Activated CD8-positive, alpha-beta T cell treated with anti-CD3 and anti-CD28 coated beads, Interleukin-2, amount 10 ng/mL, durations not matched to agents 7 days and 5 days (primary cell): ENCODE data around the gene PSMD4. TPM values are rescaled to one million over a fixed set of nuclear protein-coding genes. Genes with fewer than 3 reads are reported as not detected.
"Not testable (repeated sequence)": the region's sequence is repeated elsewhere in the genome, so short reads cannot be mapped to it uniquely, and the experiment has no call there.

Experiments used
- ATAC-seq: fragments of 150-1000 bp; cut with Tn5 transposase; one replicate; pipeline ENCODE4 v1.10.0; 2021; ENCODE audit warnings: moderate library complexity
- CTCF ChIA-PET: fragments of 350-600 bp; sonication (Branson Sonifier 250); formaldehyde crosslinking; loops from one replicate; lab custom pipeline; 2021; ENCODE audit warnings: antibody characterized with exemption; lab: Charles Lee
- POLR2A ChIA-PET: fragments of 350-600 bp; sonication (Branson Sonifier 250); formaldehyde crosslinking; loops from one replicate; lab custom pipeline; 2021; ENCODE audit warnings: antibody characterized with exemption; lab: Charles Lee
- DNase-seq: peaks from one replicate; pipeline ENCODE4 v3.0.0-alpha.2; 2020
- H3K27ac Mint-ChIP-seq: one replicate; pipeline ENCODE4 v1.8.0; 2021; ENCODE audit warnings: mild to moderate bottlenecking, mixed read lengths
- H3K27me3 Mint-ChIP-seq: one replicate; pipeline ENCODE4 v1.8.0; 2021; ENCODE audit warnings: low read depth, mixed read lengths
- H3K36me3 Mint-ChIP-seq: one replicate; pipeline ENCODE4 v1.8.0; 2021; ENCODE audit warnings: low read depth, mixed read lengths
- H3K4me1 Mint-ChIP-seq: one replicate; pipeline ENCODE4 v1.8.0; 2021; ENCODE audit warnings: low read depth, mixed read lengths
- H3K4me3 Mint-ChIP-seq: one replicate; pipeline ENCODE4 v1.8.0; 2021; ENCODE audit warnings: mild to moderate bottlenecking, mixed read lengths
- H3K9me3 Mint-ChIP-seq: one replicate; pipeline ENCODE4 v1.8.0; 2022; ENCODE audit warnings: mixed read lengths; ENCODE audit not compliant: insufficient read depth
- total RNA-seq, 2 experiments: library from RNA; stranded (reverse); gene quantifications; one replicate each; pipeline ENCODE4 v1.2.3, GENCODE V29; 2021

PSMD4 gene
- total RNA-seq, result 100 to 1,000 TPM; 194 to 210 TPM

DNA sequence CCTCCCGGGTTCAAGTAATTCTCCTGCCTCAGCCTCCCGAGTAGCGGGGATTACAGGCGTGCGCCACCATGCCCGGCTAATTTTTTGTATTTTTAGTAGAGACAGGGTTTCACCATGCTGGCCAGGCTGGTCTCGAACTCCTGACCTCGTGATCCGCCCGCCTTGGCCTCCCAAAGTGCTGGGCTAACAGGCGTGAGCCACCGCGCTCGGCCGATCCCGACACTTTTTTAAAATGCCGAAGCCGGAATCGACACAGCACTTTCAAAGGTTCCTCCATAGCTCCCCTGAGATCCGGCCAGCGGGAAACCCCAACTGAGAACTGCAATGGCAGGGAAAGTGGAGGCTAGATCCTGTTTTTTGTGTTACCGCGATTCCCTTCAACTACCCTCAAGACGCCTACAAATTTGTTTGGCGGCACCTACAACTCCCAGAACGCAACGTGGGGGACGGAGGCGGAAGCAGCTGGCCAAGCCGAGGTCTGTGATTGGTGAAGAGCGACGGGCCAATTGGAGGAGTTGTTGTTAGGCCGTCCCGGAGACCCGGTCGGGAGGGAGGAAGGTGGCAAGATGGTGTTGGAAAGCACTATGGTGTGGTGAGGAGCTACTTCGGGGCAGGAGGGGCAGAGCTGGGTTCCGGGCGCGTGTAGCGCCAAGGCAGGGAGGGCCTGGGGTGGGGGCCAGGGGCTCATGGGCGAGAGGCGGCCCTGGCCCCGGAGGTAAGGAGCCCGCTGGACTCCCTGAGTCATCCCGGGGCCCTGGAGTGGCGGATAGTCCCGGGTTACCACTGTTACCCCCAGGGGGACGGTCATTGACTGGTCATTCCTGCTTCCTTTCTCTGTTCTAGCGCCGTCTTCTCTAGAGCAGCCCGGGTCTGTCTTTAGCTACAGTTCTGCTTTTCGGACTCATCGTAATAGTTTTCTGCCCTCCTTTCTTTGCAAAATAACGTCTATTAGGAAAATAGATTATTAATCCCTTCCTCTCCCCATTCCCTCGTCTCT is at the start of gene PSMD4:
TSS of gene PSMD4 (plus strand) at position 518 of the 997 bp plus-strand sequence. CDS start at position 567, 49 bp downstream.
- peak; percentile 97 for ATAC-seq

DNA sequence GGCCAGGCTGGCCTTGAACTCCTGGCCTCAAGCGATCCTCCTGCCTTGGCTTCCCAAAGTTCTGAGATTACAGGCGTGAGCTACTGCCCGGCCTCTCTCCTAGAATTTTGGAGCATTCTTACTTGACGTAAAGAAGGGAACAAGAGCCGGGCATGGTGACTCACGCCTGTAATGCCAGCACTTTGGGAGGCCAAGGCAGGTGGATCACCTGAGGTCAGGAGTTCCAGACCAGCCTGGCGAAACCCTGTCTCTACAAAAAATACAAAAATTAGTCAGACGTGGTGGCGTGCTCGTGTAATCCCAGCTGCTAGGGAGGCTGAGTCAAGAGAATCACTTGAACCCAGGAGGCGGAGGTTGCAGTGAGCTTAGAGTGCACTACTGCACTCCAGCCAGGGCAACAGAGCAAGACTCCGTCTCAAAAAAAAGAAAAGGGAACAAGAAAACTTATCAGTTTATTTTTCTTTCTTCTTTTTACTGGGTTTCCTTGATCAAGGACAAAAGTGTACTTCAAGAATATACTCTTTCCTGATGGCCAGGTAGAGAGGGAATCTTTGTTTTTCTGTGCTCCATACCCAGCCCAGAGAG is 49.1 kb upstream of the PSMD4 start:
- H3K4me3 Mint-ChIP-seq, H3K27me3 Mint-ChIP-seq, H3K9me3 Mint-ChIP-seq, DNase-seq, H3K27ac Mint-ChIP-seq, ATAC-seq: not testable (repeated sequence)
- peaks cover 34% of the 10 kb centered on the region for H3K36me3 Mint-ChIP-seq
- peaks cover 25% of the 10 kb centered on the region for H3K4me1 Mint-ChIP-seq
- POLR2A ChIA-PET, result interaction anchor here (1.5 kb wide), 1 partner anchor 16 kb away, joined by 3 read pairs; no protein-coding TSS in a partner anchor
- CTCF ChIA-PET, result interaction anchor here (1.2 to 1.7 kb wide), 2 partner anchors 46 to 49 kb away, joined by 3 to 7 read pairs; partner anchors contain the start of gene TNFAIP8L2

More for the DNA sequence above, at the start of gene PSMD4:
- CTCF ChIA-PET, result interaction anchor here (0.7 to 2.0 kb wide), 8 partner anchors 8 to 155 kb away, joined by 3 to 8 read pairs (median 3); partner anchors contain the start of gene TMOD4
- peak; percentile 96 for DNase-seq
- Mint-ChIP-seq H3K36me3 (peaks cover 18% of the 10 kb centered on the region), H3K4me1 (peaks cover 28% of the 10 kb centered on the region), H3K27ac (peak within 1 kb of the TSS; percentile 89), H3K27me3 (no peaks in the 10 kb centered on the region), H3K4me3 (peak within 1 kb of the TSS; percentile 86), H3K9me3 (no peaks in the 10 kb centered on the region)
- POLR2A ChIA-PET, result interaction anchor here (0.5 to 1.8 kb wide), 14 partner anchors 8 to 123 kb away, joined by 3 to 15 read pairs (median 3); partner anchors contain the start of genes PI4KB, PIP5K1A, TNFAIP8L2 and ZNF687

DNA sequence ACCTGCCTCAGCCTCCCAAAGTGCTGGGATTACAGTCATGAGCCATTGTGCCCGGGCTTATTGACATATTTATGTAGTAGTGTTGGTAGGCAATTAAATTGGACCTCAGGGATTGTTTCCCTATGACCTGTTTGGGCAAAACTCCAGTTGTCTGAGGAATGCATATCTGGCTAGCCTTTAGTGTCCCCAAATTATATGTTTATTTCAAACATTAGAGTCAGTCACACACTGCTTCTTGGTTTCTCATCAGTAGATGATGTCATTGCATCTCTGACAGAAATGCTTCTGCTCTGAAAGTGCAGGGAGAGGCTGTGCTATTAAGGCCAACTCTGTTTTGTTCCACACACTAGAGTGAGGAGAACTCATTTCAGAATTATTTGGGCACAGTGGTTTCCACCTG is 43.7 kb upstream of the PSMD4 start:
- DNase-seq, result no peak
- POLR2A ChIA-PET, result interaction anchor here (1.7 kb wide), 1 partner anchor 12 kb away, joined by 4 read pairs; no protein-coding TSS in a partner anchor
- peaks cover 31% of the 10 kb centered on the region for H3K4me1 Mint-ChIP-seq
- no peak overlapping the region for H3K4me3 Mint-ChIP-seq
- no peaks in the 10 kb centered on the region for H3K9me3 Mint-ChIP-seq
- H3K27me3 Mint-ChIP-seq, result no peaks in the 10 kb centered on the region
- H3K36me3 Mint-ChIP-seq, result peaks cover 45% of the 10 kb centered on the region
- CTCF ChIA-PET, result interaction anchor here (0.9 to 1.7 kb wide), 3 partner anchors 90 to 130 kb away, joined by 3 to 5 read pairs (median 4); no protein-coding TSS in a partner anchor
- no peak for ATAC-seq
- no peak overlapping the region for H3K27ac Mint-ChIP-seq

DNA sequence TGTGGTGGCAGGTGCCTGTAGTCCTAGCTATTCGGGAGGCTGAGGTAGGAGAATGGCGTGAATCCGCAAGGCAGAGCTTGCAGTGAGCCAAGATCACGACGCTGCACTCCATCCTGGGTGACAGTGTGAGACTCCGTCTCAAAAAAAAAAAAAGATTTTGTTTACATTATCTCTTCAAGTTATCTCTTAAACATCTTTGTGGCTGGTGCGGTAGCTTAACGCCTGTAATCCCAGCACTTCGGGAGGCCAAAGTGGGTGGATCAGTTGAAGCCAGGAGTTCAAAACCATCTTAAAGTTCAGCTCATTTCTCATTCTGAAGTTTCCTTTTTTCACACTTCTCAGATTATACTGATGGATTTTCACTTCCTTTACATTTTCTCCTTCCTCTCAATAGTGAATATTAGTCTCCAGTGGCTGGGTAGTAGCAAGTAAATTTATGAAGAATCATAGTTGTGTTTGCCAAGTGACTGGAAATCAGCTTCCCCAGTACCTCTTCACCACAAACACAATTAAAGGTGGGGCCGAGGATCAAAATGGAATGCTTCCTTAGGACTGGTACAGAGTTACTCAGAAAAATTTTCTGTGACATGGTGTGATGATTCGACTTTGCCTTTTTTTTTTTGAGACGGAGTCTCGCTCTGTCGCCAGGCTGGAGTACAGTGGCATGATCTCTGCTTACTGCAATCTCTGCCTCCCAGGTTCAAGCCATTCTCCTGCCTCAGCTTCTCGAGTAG is 42.4 kb upstream of the PSMD4 start:
- H3K27me3 Mint-ChIP-seq, result no peaks in the 10 kb centered on the region
- ATAC-seq, result peak; percentile 27
- peaks cover 42% of the 10 kb centered on the region for H3K36me3 Mint-ChIP-seq
- H3K27ac Mint-ChIP-seq, result peak overlapping the region; percentile 73
- DNase-seq, result no peak
- peaks cover 32% of the 10 kb centered on the region for H3K4me1 Mint-ChIP-seq
- H3K9me3 Mint-ChIP-seq, result no peaks in the 10 kb centered on the region
- POLR2A ChIA-PET, result interaction anchor here (1.7 kb wide), 1 partner anchor 13 kb away, joined by 4 read pairs; no protein-coding TSS in a partner anchor
- CTCF ChIA-PET, result interaction anchor here (0.6 to 1.7 kb wide), 8 partner anchors 15 to 449 kb away, joined by 3 to 6 read pairs (median 4); no protein-coding TSS in a partner anchor
- no peak overlapping the region for H3K4me3 Mint-ChIP-seq

DNA sequence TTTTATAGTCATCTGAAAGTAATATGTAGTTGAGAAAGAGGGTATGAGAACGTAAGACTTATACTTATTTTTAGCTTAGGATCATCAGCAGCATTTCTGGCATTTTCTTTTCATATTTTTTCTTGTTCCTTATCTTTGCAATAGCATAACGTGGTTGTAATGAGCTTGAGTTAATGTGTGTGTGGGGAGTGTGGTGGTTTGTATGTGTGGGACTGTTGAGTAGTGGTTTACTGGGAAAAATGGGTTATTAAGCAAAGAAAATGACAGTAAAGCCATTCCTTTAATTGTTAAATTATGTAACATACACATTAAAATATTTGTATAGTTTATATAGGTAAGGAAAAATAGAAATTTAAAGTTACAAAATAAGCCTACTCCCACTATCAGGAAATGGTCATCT is 41.0 kb upstream of the PSMD4 start:
- ATAC-seq (no peak), DNase-seq (no peak)
- peaks cover 45% of the 10 kb centered on the region for H3K36me3 Mint-ChIP-seq
- no peak overlapping the region for H3K27ac Mint-ChIP-seq
- ChIA-PET CTCF (no interaction called here), POLR2A (no interaction called here)
- H3K4me3 Mint-ChIP-seq, result no peak overlapping the region
- H3K27me3 Mint-ChIP-seq, result no peaks in the 10 kb centered on the region
- peaks cover 33% of the 10 kb centered on the region for H3K4me1 Mint-ChIP-seq
- H3K9me3 Mint-ChIP-seq, result no peaks in the 10 kb centered on the region

DNA sequence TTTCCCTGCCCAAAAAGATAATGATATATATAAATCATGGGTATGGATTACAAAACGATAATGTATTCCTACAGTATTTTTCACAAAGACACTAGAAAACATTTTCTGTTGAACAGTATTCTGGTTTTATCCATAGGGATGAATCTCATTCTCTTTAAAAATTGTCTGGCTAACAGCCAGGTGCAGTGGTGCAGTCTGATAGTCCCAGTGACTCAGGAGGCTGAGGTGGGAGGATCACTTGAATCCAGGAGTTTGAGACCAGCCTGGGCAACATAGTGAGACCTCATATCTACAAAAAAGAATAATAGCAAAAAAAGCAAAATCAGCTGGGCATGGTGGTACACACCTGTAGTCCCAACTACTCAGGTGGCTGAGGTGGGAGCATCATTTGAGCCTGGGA is 32.9 kb upstream of the PSMD4 start:
- ATAC-seq (no peak), DNase-seq (no peak)
- Mint-ChIP-seq H3K27me3 (no peaks in the 10 kb centered on the region), H3K36me3 (peaks cover 26% of the 10 kb centered on the region), H3K4me1 (peaks cover 3% of the 10 kb centered on the region), H3K9me3 (no peaks in the 10 kb centered on the region), H3K4me3 (no peak overlapping the region), H3K27ac (no peak overlapping the region)
- ChIA-PET POLR2A (no interaction called here), CTCF (interaction anchor here (1.0 to 1.5 kb wide), 2 partner anchors 14 to 21 kb away, joined by 3 read pairs; no protein-coding TSS in a partner anchor)

DNA sequence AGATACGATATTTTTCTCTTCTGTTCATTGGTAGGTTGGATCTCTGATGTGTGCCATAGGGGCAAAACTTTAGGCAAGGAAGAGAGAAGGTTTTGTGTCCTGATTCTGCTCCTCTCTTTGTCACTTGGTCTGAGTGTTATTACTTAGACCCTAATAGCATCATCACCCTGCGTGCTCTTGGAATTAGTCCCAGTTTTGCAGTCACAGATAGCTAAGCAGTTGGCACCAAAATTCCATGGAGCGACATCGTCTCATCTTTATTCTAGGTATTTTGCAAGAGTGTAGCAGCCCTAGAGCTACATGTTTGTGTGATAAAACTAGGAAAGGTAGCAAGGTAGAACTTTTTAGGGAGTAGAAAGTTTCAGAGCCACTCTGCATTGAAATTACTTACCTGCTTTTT is 32.4 kb upstream of the PSMD4 start:
- no peak overlapping the region for H3K27ac Mint-ChIP-seq

DNA sequence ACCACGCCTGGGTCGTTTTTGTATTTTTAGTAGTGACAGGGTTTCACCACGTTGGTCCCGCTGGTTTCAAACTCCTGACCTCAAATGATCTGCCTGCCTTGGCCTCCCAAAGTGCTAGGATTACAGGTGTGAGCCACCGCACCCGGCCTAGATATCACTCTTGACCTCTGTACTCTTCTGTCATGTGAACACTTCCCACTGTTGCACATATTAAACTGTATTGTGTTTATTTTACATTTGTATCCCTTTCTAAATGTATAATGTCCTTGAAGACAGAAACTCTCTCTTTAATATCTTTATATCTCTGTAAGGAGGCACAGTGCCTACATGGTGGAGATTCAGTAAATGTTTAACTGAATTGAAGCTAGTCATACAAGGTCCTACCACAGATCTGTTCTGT is 19.3 kb upstream of the PSMD4 start:
- H3K27me3 Mint-ChIP-seq, result no peaks in the 10 kb centered on the region
- H3K36me3 Mint-ChIP-seq, result peaks cover 64% of the 10 kb centered on the region
- no peaks in the 10 kb centered on the region for H3K9me3 Mint-ChIP-seq
- H3K4me3 Mint-ChIP-seq, result no peak overlapping the region
- ChIA-PET CTCF (interaction anchor here (1.3 to 2.0 kb wide), 3 partner anchors 13 to 135 kb away, joined by 3 to 8 read pairs (median 4); no protein-coding TSS in a partner anchor), POLR2A (no interaction called here)
- DNase-seq, result no peak
- no peaks in the 10 kb centered on the region for H3K4me1 Mint-ChIP-seq
- no peak for ATAC-seq
- no peak overlapping the region for H3K27ac Mint-ChIP-seq

More for the DNA sequence above, 32.4 kb upstream of the PSMD4 start:
- CTCF ChIA-PET, result interaction anchor here (1.0 to 1.5 kb wide), 2 partner anchors 13 to 21 kb away, joined by 3 read pairs; no protein-coding TSS in a partner anchor
- H3K27me3 Mint-ChIP-seq, result no peaks in the 10 kb centered on the region
- ATAC-seq, result no peak
- DNase-seq, result no peak
- H3K9me3 Mint-ChIP-seq, result no peaks in the 10 kb centered on the region
- POLR2A ChIA-PET, result no interaction called here
- H3K4me1 Mint-ChIP-seq, result peaks cover 1% of the 10 kb centered on the region
- no peak overlapping the region for H3K4me3 Mint-ChIP-seq
- peaks cover 28% of the 10 kb centered on the region for H3K36me3 Mint-ChIP-seq

DNA sequence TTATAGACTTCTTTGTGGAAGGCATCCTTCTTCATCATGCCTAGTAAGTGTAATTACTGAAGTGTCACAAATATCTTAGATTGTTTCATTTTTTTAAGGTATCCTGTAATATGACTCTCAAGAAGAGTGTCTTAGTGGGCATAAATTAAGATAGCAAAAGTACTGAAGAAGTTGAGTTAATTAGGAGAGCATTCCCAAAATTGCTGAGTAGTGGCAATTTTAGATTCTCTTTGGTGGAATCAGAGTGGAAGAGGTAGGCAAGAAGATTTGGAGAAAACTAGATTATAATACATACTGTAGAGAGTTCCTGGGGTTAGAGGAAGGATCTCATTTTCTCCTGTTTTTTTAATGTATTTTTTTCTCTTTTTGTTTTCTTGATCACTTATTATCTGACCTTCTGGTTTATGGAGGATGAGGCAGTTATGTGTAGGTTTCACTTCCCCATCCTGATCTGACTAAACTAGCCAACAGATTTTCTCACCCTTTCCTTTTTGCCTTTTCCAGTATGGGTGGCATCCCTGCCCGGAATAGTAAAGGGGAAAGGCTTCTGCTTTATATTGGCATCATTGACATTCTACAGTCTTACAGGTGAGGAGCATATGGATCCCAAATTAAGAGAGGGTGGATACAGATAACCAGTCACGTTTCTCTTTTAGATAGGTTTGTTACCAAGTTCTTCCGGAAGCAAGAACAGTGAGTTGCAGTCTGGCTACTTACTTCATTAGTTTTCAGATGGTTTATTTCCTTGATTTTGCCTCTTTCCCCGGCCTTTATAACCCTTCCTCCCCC is 16.7 kb upstream of the PSMD4 start:
- H3K27me3 Mint-ChIP-seq, result no peaks in the 10 kb centered on the region
- POLR2A ChIA-PET, result interaction anchor here (0.8 kb wide), 1 partner anchor 7 kb away, joined by 3 read pairs; no protein-coding TSS in a partner anchor
- CTCF ChIA-PET, result interaction anchor here (0.6 to 0.9 kb wide), 3 partner anchors 8 to 17 kb away, joined by 3 read pairs; partner anchors contain the start of gene PSMD4
- ATAC-seq, result no peak
- H3K4me1 Mint-ChIP-seq, result no peaks in the 10 kb centered on the region
- no peak overlapping the region for H3K4me3 Mint-ChIP-seq
- DNase-seq, result no peak
- no peaks in the 10 kb centered on the region for H3K9me3 Mint-ChIP-seq
- H3K27ac Mint-ChIP-seq, result peak overlapping the region; percentile 13
- H3K36me3 Mint-ChIP-seq, result peaks cover 66% of the 10 kb centered on the region

DNA sequence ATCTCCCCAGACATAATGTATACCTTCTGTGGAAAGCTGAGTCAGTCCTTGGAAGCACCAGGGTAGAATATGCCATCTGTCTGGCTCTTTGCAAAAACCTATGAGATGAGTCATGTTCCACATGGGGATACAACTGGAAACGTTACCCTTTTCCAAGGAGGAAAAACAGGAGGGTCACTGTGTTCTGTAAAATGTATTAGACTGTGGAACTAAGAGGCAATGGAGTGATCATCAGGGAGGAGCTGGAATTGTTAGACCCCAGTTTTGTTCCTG is 16.1 kb upstream of the PSMD4 start:
- POLR2A ChIA-PET, result interaction anchor here (0.8 kb wide), 1 partner anchor 8 kb away, joined by 3 read pairs; no protein-coding TSS in a partner anchor
- DNase-seq, result no peak
- Mint-ChIP-seq H3K27me3 (no peaks in the 10 kb centered on the region), H3K9me3 (no peaks in the 10 kb centered on the region), H3K27ac (no peak overlapping the region), H3K36me3 (peaks cover 71% of the 10 kb centered on the region), H3K4me3 (no peak overlapping the region), H3K4me1 (no peaks in the 10 kb centered on the region)
- no peak for ATAC-seq
- CTCF ChIA-PET, result interaction anchor here (0.7 to 0.9 kb wide), 2 partner anchors 9 to 13 kb away, joined by 3 read pairs; no protein-coding TSS in a partner anchor
